ENCODE measurements around the gene ACADS.

ACADS gene

GRCh38 chr12:120725659-120726509, at the start of gene ACADS:
ACADS (plus strand) TSS chr12:120725826; CDS start chr12:120725886, 60 bp downstream.
- peak; percentile 94 for DNase-seq

GRCh38 chr12:120677765-120678473, 47.7 kb upstream of the ACADS start:
- peak; percentile 63 for DNase-seq

- DNase-seq, result no peak
These were observed 47.1 kb upstream of the ACADS start for GRCh38 chr12:120678572-120678971.

- DNase-seq, result no peak
These were observed 45.4 kb upstream of the ACADS start for GRCh38 chr12:120680165-120680738.

- no peak for DNase-seq
These were observed 41.1 kb upstream of the ACADS start for GRCh38 chr12:120684523-120684932.

GRCh38 chr12:120685522-120685921, 40.1 kb upstream of the ACADS start:
- no peak for DNase-seq

- DNase-seq, result peak; percentile 98
These were observed 39.4 kb upstream of the ACADS start for GRCh38 chr12:120686151-120686689.

- DNase-seq, result peak; percentile 99
These were observed 38.7 kb upstream of the ACADS start, which contains the start of gene MLEC for GRCh38 chr12:120686690-120687577. MLEC (plus strand) TSS chr12:120687149; CDS start chr12:120687297, 148 bp downstream.

- DNase-seq, result peak; percentile 63
These were observed 37.9 kb upstream of the ACADS start for GRCh38 chr12:120687578-120688289.

- DNase-seq, result no peak
These were observed 37.0 kb upstream of the ACADS start for GRCh38 chr12:120688527-120689071.

- no peak for DNase-seq
These were observed 36.1 kb upstream of the ACADS start for GRCh38 chr12:120689397-120690082.

- DNase-seq, result no peak
These were observed 35.6 kb upstream of the ACADS start for GRCh38 chr12:120690083-120690450.

GRCh38 chr12:120690978-120691377, 34.6 kb upstream of the ACADS start:
- DNase-seq, result no peak

- no peak for DNase-seq
These were observed 33.0 kb upstream of the ACADS start for GRCh38 chr12:120692524-120693033.

- no peak for DNase-seq
These were observed 31.8 kb upstream of the ACADS start for GRCh38 chr12:120693848-120694247.

- no peak for DNase-seq
These were observed 29.0 kb upstream of the ACADS start for GRCh38 chr12:120696626-120697025.

- DNase-seq, result no peak
These were observed 28.3 kb upstream of the ACADS start for GRCh38 chr12:120697344-120697743.

- DNase-seq, result no peak
These were observed 27.0 kb upstream of the ACADS start for GRCh38 chr12:120698665-120699064.

- DNase-seq, result no peak
These were observed 26.1 kb upstream of the ACADS start for GRCh38 chr12:120699553-120699952.

GRCh38 chr12:120700886-120701285, 24.7 kb upstream of the ACADS start:
- DNase-seq, result no peak

Data from activated CD8-positive, alpha-beta memory T cell treated with anti-CD3 and anti-CD28 coated beads, Interleukin-2, amount 50 U/mL, for 48 hours (primary cell).